Limb (tissue), 2 donors: ENCODE results near the gene UBTD2.

ENCODE experiments used
- DNase-seq, 2 donors: peaks; one replicate each; pipeline ENCODE4 v3.0.0-alpha.2; 2016; ENCODE audit errors: extremely low spot score in 2 of 2

UBTD2 gene

DNA sequence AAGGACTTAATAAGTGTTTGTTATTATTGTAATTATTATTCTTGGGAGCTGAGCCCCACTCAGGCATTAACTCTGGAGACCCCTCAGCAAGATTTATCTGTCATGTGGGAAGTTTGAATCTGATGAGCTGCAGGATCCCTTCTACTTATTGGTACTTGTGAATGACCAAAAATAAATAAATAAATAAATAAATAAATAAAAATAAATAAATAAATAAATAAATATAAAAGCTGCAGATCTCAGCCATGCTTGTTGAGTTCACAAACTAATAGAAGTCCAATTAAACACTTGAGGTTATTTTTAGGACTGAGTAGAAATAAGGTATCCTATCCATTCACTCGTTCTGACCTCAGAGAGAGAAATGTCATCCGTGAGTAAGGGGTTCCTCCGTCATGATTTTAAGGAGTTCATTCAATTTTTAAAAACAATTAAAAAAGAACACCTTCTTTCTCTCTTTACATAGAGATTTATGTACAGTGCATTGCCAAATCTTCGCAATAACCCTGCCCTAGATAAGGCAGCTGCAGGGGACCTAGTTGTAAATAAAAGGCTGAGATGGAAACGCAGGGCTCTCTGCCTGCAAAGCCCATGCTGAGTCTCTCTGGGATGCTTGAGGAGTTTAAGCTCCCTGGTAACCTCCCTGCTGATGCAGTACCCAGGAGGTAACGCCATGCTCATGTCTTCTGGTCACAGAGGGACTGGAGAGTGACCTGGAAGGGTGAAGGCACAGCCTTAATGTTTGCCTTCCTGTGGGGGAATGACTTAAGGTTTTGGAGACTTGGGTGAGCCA is 88.4 kb downstream of the UBTD2 start:
- no peak for DNase-seq

DNA sequence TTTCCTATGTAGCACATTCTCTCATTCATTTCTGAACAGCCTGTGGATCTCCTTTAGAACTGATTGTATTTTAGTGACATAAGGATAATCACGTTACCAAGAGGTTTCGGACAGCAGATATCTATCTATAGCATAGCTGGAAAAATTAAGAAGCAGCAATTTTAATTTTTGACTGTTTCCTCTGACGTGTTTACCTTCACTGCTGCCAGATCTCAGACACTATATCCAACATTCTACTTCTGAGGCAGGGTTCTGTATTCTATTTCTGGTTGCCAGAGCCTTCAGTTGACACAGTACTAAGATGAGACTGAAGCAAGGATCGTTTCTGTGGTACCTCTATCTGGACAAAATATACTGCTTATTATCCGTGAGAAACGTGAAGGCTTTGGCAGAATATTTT is 89.7 kb downstream of the UBTD2 start, which contains the start of gene EFCAB9:
TSS of gene EFCAB9 (plus strand) at position 301 of the 400 bp plus-strand sequence. CDS start at position 302, 1 bp downstream.
- no peak for DNase-seq

GRCh38 chr5:172189693-172190296 is 93.8 kb downstream of the UBTD2 start:
- no peak for DNase-seq

- DNase-seq, result peak in 1 of 2 donors; percentile 58
These were observed 94.5 kb downstream of the UBTD2 start for GRCh38 chr5:172188893-172189692.

DNA sequence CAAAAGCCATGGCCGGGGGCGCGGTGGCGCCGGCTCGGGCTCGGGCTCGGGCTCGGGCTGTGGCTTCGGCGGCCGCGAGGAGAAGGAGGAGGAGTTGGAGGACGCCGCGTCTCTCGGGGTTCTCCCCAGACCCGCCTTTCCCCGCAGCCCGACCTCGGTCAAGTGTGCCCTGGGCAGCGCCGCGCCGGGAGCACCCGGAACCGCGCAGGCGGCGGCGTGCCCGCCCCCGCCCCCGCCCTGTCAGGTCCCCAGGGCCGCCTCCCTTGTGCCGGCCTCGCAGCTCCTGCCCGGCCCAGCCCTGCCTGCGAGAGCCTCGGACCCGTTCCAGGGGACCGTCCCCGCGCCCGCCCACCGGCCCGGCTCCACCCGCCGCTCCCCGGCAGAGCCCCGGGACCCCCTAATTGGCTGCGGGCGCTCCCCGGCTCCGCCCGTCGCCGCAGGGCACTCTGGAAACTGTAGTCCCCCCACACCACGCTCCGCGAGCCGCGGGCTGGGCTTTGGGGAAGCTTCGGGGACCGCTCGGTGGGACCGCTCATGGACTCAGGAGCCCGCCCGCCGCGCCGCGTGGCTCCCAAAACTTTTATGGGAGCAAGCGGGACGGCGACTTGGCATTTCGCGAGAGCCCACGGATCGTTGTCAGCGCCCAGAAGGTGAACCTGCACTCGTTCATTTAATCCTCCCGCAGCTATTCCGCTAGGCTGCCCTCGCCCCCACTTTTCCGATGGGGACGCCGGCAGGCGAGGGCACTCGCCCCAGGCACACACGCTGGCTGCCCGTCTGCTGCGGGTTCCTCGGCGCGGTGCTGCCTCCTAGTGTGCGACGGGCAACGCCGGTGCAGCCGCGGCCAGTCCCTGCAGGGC is 95.3 kb downstream of the UBTD2 start, which contains the start of gene STK10:
TSS of gene STK10 (minus strand) at position 192 of the 860 bp plus-strand sequence. CDS start at position 10, 182 bp downstream.
- peak; percentile 90 to 94 for DNase-seq

DNA sequence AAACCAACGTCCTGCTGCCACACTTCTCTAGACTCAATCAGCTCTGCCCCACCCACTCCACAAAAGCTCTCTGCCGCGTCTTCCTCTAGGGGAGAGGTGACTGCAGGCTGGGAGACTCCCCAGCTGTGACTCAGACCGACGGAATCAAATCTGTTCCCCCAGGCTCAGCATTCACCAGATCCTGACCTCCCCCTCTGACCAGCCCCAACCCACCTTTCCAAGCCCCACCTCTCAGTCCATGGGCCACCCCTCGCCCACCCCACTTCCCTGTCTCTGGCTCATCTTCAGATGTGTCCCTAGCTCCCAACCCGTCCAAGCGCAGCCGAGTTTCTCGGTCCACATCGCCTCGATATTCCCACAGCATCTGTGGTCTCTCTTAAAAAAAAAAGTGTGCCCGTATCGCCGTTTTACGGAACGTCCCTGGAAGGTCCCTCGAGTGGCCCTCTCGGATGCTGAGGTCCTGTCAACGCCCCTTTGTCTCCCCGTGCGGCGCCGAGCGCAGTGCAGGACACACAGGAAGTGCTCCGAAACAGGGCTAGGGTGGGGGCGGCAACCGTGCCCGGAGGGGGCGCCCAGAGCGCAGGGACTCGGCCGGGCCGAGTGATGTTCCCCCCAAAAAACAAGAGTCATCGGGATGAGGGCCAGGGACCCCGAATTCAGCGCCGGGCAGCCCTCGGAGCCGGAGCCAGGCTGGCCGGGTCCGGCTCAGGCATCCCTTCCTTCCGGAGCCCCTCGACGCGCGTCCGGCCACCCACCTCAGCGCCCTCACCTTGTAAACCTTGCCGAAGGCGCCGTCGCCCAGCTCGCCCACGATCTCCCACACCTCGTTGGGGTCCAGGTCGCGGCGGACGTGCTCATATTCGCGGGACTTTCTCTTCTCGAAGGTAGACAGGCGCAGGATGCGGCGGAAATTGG is 96.2 kb downstream of the UBTD2 start:
- peak in 1 of 2 donors; percentile 66 for DNase-seq

GRCh38 chr5:172186114-172186695 is 97.4 kb downstream of the UBTD2 start:
- no peak for DNase-seq

GRCh38 chr5:172185096-172185461 is 98.5 kb downstream of the UBTD2 start:
- no peak for DNase-seq

DNA sequence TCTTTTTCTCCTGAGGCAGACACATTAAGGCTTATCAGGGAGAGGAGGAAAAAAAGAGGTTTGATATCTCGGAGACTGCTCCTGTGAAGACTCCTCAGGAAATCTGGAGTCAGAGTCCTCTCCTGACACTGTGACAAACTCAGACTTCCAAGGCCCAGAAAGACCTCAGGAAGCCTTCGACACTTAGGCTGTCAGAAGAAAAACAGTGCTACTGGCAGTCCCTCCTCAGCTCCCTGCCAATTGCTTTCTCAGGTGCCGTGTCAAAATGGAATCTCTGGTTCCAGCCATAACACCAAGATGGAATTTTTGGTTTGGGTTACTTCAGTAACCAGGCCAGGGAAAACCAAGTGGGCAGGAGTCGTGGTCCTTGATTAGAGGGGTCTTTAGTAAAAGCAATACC is 99.7 kb downstream of the UBTD2 start:
- no peak for DNase-seq

- DNase-seq, result no peak
These were observed 101.3 kb downstream of the UBTD2 start for GRCh38 chr5:172182291-172182690.

- no peak for DNase-seq
These were observed 102.6 kb downstream of the UBTD2 start for GRCh38 chr5:172180936-172181335.

DNA sequence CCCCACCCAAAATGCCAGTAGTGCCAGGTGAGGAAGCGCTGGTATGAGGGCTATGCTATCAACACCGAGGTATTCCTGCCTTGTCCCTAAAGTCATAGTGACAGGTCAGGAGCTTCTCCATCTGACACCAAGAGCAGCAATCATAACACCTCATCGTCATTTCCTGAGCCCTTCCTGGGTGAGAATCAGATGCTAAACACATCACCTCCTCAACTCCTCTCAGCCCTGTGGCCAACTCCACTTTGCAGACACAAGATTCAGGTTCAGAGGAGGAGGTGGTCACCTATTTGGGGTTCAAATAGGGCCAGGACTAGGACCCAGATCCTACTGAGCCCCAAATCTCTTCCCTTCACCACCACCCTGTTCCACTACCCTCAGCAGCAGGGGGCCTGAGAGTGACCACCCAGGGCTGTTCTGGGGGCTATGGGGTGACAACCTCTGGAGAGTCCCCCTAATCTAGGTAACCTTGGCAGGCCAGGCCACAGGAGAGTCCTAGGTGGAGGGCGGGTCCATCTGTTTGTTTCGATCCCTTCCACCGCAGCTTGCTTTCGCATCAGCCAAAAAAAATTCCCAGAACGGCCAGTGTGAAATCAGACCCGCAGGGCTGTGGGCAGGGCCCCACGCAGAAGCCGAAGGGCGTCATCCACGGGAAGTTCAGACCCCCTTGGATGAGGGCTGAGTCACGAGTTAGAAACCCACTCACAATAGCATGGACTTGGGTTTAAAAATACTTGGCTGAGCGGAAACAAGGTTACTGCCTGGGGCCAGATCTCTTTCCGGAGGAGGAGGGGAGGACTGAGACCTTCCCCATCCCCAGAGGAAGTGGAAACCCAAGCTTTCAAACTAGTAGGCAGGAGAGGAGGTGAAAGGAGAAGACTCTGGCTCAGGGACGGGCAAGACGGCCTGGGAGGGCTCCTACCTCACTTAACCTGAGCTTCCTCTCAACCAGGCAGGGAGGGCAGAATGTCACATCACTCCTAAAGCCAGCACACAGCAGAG is 104.3 kb downstream of the UBTD2 start:
- no peak for DNase-seq

GRCh38 chr5:172178301-172178987 is 105.1 kb downstream of the UBTD2 start:
- no peak for DNase-seq

GRCh38 chr5:172177176-172177575 is 106.4 kb downstream of the UBTD2 start:
- no peak for DNase-seq

GRCh38 chr5:172175263-172175719 is 108.3 kb downstream of the UBTD2 start:
- DNase-seq, result no peak

- DNase-seq, result no peak
These were observed 109.9 kb downstream of the UBTD2 start for GRCh38 chr5:172173564-172174153.

DNA sequence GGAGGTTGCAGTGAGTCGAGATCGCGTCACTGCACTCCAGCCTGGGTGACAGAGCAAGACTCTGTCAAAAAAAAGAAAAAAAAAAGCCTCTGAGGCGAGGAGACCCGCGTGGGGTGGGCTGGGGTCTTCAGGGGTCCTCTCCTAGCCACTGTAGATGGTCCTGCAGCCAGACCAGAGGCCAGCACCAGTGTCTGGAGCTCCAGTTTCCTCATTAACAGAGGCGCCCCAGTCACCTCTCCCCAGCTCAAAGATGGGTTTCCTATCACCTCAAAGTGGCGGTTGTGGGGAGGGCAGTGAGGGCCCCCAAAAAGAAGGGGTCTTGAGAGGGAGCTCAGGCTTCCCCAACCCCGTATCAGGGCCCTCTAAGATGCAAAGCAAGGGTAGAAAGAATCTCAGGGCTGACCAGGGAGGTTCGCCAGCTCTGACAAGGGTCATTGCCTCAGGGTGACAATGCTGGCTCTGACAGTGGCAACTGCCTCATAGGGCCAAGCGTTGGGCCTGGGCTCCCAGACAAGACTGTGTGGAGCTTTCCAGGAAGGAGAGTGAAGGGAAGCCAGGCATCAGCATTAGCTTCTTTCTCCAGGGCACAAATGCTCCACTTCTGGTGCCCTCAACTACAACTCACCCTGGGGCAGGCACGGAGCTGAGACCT is 110.5 kb downstream of the UBTD2 start:
- DNase-seq, result no peak
